VCaP (cell line): ENCODE measurements around the gene RFX8.
A peak's percentile ranks its signal among the peaks of the same experiment; 100 is the strongest.

Experiments
- H3K27ac ChIP-seq: fragments of 450-650 bp; 2 replicates; pipeline ENCODE4 v1.5.1; 2017
- TF ChIP-seq, protein P1 (sequence below): fragments of 450-650 bp; conservative IDR thresholded peaks from 2 replicates; pipeline ENCODE4 v1.5.1; 2017; ENCODE audit warnings: mild to moderate bottlenecking, moderate library complexity

The RFX8 gene

DNA sequence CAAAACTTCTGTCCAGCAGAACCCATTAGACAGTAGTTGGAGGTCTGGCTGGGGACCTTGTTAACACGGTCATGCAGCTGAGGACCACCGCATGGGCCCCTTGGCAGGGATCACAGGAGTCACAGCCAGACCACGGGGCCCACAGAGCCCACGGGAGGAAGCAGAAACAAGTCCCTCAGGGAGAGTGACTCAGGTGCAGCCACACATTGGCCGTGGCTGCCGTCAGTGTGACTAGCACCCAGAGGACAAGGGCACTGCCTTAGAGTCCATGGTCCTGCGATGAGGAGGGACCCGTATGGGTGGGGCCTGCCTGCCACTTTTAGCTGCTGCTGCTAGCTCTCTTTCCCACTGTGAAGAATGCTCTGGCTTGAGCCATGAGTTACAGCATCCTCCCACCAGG, 5.9 kb upstream of the RFX8 start:
- TF ChIP-seq, protein P1, sequence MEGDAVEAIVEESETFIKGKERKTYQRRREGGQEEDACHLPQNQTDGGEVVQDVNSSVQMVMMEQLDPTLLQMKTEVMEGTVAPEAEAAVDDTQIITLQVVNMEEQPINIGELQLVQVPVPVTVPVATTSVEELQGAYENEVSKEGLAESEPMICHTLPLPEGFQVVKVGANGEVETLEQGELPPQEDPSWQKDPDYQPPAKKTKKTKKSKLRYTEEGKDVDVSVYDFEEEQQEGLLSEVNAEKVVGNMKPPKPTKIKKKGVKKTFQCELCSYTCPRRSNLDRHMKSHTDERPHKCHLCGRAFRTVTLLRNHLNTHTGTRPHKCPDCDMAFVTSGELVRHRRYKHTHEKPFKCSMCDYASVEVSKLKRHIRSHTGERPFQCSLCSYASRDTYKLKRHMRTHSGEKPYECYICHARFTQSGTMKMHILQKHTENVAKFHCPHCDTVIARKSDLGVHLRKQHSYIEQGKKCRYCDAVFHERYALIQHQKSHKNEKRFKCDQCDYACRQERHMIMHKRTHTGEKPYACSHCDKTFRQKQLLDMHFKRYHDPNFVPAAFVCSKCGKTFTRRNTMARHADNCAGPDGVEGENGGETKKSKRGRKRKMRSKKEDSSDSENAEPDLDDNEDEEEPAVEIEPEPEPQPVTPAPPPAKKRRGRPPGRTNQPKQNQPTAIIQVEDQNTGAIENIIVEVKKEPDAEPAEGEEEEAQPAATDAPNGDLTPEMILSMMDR = no peak
- no peak overlapping the region for H3K27ac ChIP-seq

DNA sequence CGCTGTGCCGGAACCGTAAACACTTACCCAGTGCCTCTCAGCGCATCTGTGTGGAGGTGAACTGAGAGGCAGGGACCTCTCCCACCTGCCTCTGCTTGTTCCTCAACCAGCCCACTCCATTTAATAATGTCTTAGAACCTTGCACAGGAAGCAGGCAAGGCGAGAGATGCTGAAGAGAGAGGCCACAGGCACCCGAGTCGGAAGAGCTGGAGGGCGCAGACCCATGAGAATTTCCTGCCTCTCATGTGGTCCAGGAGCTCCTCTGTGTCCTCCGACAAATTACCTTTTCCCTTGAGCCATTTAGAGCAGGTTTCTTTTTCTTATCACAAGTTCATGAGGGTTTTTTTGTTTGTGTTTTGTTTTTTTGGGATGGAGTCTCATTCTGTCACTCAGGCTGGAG, 4.9 kb upstream of the RFX8 start:
- no peak overlapping the region for H3K27ac ChIP-seq
- TF ChIP-seq, protein P1 = no peak

DNA sequence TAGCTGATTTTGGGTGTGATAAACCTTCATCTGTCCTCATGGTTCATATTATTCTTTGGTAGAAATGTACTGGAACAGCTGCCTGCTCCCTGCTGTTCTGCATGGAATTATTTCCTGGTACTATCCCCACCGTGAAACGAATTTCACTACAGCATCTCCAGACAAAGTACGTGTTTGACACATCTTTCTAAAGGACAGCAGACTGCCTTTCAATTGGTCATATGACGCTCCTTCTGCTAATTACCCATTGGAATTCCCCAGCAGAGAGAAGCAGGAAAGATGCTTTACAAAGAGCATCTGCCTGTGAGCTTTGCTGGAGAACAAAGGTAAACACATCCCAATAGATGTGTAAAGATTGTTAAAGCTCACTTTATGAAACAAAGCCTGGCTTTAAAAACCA, 4.4 kb upstream of the RFX8 start:
- TF ChIP-seq, protein P1 = no peak
- no peak overlapping the region for H3K27ac ChIP-seq

DNA sequence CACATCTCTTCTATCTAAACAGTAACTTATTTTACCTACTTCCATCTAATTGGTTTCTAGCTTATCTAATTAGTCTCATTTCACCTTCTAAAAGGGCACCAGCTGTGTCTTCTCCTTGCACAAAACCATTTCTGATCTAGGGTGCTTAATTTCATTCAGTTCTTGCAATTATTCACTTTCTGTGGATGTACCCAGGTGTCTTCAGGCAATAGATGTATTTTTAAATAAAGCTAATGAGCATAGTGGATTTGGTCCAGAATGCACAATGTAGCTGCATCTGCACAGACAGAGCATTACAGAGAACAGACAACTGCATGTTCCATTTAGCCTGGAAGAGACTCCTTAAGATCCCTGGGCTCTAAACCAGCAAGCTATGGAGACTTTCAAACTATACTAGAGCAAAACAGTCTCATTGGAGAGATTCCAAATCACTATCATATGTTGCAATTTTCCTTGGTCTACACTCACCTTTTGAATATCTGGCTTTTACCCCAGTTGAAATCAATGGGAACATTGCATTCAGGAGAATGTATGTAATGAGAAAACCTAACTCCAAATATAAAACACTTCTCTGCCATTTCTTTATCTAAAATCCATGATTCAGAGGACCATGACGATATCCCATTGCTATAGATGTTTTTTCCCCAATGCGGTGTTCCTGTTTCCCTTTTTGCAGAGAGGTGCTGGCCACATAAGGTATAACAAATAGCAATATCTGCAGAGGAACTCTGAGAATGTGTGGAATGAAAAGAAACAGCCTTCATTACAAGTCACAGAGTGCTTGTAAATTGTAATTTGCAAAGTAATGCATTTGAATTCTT, 3.5 kb upstream of the RFX8 start:
- no peak overlapping the region for H3K27ac ChIP-seq

DNA sequence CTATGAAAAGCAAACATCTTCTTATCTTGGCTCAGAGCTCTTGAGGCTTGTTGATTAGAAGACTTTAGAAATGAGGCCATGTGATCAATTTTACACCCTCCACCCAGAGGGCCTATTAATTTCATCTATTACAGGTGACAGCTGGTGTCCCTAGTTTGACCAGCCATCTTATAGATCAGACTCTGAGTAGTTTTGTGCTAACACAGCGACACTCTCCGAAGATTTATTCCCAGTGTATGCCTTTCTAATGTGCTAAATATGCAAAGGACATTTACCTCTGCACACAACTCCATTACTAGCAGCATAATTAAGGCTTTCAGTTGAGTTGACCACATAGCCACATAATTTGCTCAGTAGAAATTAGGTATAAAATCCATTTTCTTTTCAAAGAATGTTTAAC, 2.6 kb upstream of the RFX8 start:
- TF ChIP-seq, protein P1 = no peak
- H3K27ac ChIP-seq = no peak overlapping the region

More for the DNA sequence above, 3.5 kb upstream of the RFX8 start:
- TF ChIP-seq, protein P1 = no peak

DNA sequence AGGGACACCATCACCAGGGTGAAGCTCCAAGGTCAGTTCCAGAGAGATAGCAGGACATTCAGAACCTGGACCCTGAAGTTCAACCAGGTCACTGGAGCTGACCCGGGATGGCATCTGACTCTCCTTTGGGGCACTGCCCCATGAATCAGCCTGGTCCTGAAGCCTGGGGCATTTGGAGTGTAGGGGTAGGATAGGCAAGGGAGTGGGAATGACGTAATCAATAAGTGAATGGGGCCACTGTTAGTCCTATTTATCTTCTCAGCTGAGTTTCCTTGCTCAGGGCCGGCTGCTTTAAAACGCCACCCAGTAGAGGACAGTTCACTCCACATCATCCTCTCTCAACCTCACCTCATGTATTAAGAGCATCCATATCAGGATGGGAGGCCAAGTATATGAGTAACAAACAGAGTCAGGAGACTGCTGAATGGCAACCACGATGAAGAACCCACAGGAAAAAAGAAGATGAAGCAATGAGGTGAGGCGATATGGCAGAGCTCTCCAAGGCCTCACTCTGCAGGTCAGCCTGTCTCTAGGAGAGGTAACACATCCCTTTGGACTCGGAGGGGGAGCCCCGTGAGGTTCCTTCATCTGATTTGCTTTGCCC, 1.8 kb upstream of the RFX8 start:
- TF ChIP-seq, protein P1 = no peak
- no peak overlapping the region for H3K27ac ChIP-seq

DNA sequence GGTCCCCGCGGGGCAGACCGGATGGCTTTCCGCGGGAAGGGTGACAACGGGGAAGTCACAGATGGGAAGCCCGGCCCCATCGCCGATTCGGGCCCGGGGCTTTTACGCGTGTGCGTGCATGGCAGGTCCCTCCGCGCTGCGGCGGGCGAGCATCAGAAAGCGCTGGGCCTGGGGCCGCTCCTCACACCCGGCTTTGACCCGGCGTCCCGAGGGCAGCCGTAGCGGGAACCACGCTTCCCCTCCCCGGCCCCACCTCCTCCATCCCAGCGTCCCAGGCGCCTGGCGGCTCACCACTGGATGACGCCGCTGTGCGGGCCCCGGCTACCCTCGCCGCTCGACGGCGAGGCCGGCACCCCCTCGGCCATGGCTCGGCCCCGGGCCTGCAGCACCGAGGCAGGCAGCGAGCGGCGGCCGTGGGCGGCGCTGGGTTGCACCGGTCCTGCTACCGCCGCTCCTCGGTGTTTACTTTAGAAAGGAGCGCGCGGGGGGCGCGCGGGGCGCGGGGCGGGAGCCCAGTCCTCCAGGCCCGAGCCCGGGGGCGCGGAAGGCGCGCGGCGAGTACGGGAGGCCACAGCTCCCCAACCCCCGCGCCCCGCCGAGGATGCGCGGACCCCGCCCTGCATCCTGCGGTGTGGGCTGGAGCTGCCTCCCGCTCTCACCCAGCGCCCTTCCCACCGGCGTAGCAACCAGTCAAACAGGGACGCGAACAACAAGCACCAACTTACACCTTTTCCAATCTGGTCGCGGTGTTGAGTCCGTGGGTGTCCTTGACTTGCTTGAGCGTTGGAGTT, 806 bp downstream of the RFX8 start:
- TF ChIP-seq, protein P1 = no peak
- peak overlapping the region; percentile 61; the same call in 1 of the 2 replicates for H3K27ac ChIP-seq
